AG04450 (cell line): ENCODE data around the gene TRIM47. TPM values are rescaled to one million over a fixed set of nuclear protein-coding genes. Genes with fewer than 3 reads are reported as not detected.
"Not testable (repeated sequence)": the region's sequence is repeated elsewhere in the genome, so short reads cannot be mapped to it uniquely, and the experiment has no call there.

ENCODE experiments used
- CTCF ChIA-PET: fragments of 300-600, 350-600 bp; formaldehyde crosslinking; extraction: SDS; loops from one replicate; lab custom pipeline; 2022; ENCODE audit warnings: antibody characterized with exemption, inconsistent platforms; lab: Charles Lee
- POLR2A ChIA-PET: fragments of 350-600 bp; formaldehyde crosslinking; extraction: SDS; loops from one replicate; lab custom pipeline; 2021; ENCODE audit warnings: antibody characterized with exemption, inconsistent platforms; lab: Yijun Ruan, JAX
- DNase-seq: peaks from one replicate; pipeline ENCODE4 v3.0.0-alpha.2; 2011; ENCODE audit warnings: low read depth, low spot score
- H3K27ac ChIP-seq: one replicate; pipeline ENCODE4 v1.5.1; 2012; ENCODE audit warnings: low read depth, low read length, control low read depth
- H3K27me3 ChIP-seq: one replicate; pipeline ENCODE4 v1.6.0; 2012; ENCODE audit warnings: low read length; ENCODE audit not compliant: control insufficient read depth, insufficient read depth
- H3K4me3 ChIP-seq: 2 replicates; pipeline ENCODE4 v1.5.1; 2011; ENCODE audit warnings: mild to moderate bottlenecking, low read depth, low read length, control low read depth
- H3K9me3 ChIP-seq: 2 replicates; pipeline ENCODE4 v1.5.1; 2012; ENCODE audit warnings: low read length; ENCODE audit not compliant: control insufficient read depth, insufficient read depth
- CTCF ChIP-seq: IDR thresholded peaks from 2 replicates; pipeline ENCODE4 v1.5.1; 2011; ENCODE audit warnings: low read depth, low read length, control low read depth, inconsistent platforms
- polyA plus RNA-seq: library from polyadenylated mRNA; depleted of rRNA; stranded (reverse); fragments of >200 nt; gene quantifications from 2 replicates; pipeline ENCODE4 v1.2.3, GENCODE V29; 2011

The TRIM47 gene
- polyA plus RNA-seq, 1 experiment, result 5.7 TPM

DNA sequence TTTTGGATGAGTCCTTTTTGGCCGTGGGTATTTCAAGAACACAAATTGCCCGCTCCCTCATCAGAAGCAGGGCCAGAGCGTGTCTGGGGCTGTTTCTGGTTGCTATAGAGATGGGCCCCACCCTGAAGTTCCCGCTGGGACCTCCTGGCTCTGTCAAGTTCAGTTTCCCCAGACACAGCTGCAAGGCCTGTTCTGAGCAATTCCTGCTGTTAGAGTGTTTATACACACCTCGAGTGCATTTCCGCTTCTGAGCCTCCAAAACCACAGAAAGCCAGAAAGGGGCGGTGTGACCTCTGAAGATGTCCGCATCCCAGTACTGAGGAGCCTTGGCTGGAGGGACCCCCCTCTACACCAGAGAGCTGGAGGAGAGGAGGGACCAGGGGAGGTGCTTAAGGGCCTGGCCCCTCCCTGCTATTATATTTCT, 13.9 kb downstream of the TRIM47 start:
- Histone ChIP-seq H3K4me3 (no peak overlapping the region), H3K9me3 (no peaks in the 10 kb centered on the region; the same call in 1 of the 2 replicates), H3K27me3 (no peaks in the 10 kb centered on the region), H3K27ac (peak overlapping the region; percentile 25)
- ChIA-PET POLR2A (interaction anchor here (0.8 to 1.9 kb wide), 4 partner anchors 9 to 84 kb away, joined by 3 to 10 read pairs (median 8); partner anchors contain the start of genes TRIM65 and WBP2), CTCF (interaction anchor here (0.7 to 1.5 kb wide), 4 partner anchors 9 to 81 kb away, joined by 3 to 7 read pairs (median 5); partner anchors contain the start of gene WBP2)
- 0 out of 2 replicates have a peak, but pooled peaks have one; percentile 13 for TF ChIP-seq CTCF
- peak; percentile 82 for DNase-seq

DNA sequence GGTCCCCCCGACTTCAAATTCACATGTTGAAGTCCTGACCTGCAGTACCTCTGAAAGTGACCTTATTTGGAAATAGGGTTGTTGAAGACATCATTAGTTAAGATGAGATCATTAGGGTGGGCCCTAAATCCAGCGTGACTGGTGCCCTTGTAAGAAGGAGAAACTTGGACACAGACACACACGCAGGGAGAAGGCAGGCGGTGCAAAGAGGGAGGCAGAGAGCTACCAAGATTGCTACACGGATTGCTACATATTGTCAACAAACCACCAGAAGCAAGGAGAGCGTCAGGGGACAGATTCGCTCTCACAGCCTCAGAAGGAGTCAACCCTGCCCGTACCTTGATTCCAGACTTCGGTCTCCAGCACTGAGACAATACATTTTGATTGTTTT, 16.5 kb downstream of the TRIM47 start:
- Histone ChIP-seq H3K9me3 (no peaks in the 10 kb centered on the region; the same call in 1 of the 2 replicates), H3K4me3 (no peak overlapping the region), H3K27me3 (no peaks in the 10 kb centered on the region), H3K27ac (no peak overlapping the region)
- no peak for TF ChIP-seq CTCF
- no peak for DNase-seq
- POLR2A ChIA-PET, result interaction anchor here (1.4 kb wide), 1 partner anchor 82 kb away, joined by 4 read pairs; a partner anchor contains a TSS
- CTCF ChIA-PET, result interaction anchor here (0.8 to 1.7 kb wide), 7 partner anchors 8 to 41 kb away, joined by 3 to 5 read pairs (median 3); no protein-coding TSS in a partner anchor

DNA sequence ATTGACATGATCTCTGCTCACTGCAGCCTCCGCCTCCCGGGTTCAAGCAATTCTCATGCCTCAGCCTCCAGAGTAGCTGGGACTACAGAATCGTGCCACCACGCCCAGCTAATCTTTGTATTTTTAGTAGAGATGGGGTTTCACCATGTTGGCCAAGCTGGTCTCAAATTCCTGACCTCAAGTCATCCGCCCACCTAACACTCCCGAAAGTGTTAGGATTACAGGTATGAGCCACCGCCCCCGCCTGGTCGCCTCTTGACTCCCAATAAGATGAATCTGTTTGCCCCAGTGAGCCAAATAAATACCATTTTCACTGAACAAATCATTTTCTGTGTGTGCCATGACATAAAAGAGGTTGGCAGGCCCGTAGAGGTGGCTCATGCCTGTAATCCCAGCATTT, 19.0 kb downstream of the TRIM47 start:
- H3K4me3 ChIP-seq, DNase-seq, H3K9me3 ChIP-seq, H3K27me3 ChIP-seq, H3K27ac ChIP-seq: not testable (repeated sequence)
- ChIA-PET POLR2A (interaction anchor here (0.5 kb wide), 1 partner anchor 27 kb away, joined by 12 read pairs; no protein-coding TSS in a partner anchor), CTCF (interaction anchor here (1.2 kb wide), 1 partner anchor 76 kb away, joined by 4 read pairs; no protein-coding TSS in a partner anchor)

DNA sequence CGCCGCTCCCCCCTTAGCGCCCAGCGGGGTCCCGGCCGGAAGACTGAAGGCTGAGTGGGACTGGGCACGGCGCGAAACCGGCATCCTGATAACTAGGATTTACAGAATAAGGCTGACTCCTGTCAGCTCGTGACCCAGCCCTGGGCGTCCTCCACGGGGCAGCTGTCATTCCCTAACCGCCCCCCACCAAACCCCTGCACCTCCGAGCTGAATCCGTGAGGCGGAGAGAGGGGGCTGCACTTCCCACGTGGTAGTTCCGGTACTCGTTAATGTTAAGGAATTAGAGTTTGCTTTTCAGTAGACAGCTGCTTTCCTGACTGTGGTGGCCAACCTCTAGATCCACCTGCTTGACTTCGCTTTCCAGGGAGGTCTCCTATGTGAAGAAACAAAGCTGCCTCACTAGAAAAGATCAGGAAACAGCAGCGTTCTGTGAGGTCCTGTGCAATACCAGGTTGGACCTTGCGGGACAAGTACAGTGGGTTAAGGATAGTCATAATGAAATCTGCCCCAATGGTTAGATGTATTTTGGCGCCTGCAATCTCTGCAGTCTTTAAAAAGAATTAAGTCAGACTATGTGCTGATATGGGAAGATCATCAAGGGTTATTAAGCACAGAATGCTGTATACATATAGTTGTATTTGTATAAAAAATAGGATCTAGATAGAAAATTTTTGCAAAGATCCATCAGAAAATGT, 22.2 kb downstream of the TRIM47 start:
- Histone ChIP-seq H3K9me3 (no peaks in the 10 kb centered on the region; the same call in 1 of the 2 replicates), H3K4me3 (peak overlapping the region; percentile 94), H3K27me3 (no peaks in the 10 kb centered on the region), H3K27ac (peak overlapping the region; percentile 90)
- ChIA-PET CTCF (interaction anchor here (1.0 to 3.5 kb wide), 4 partner anchors 10 to 106 kb away, joined by 3 to 18 read pairs (median 4); no protein-coding TSS in a partner anchor), POLR2A (interaction anchor here (0.7 to 2.1 kb wide), 8 partner anchors 8 to 76 kb away, joined by 3 to 21 read pairs (median 8); partner anchors contain the start of genes MRPL38, TRIM47 and TRIM65)
- 0 out of 2 replicates have a peak, but pooled peaks have one; percentile 11 for TF ChIP-seq CTCF
- no peak for DNase-seq

- Histone ChIP-seq H3K27me3 (no peaks in the 10 kb centered on the region), H3K4me3 (peak within 1 kb of the TSS; percentile 94), H3K9me3 (no peaks in the 10 kb centered on the region), H3K27ac (peak within 1 kb of the TSS; percentile 90)
- CTCF ChIA-PET, result interaction anchor here (0.6 to 3.5 kb wide), 15 partner anchors 10 to 106 kb away, joined by 3 to 18 read pairs (median 4); no protein-coding TSS in a partner anchor
- TF ChIP-seq CTCF, result peak; percentile 22; the same call in 1 of the 2 replicates
- POLR2A ChIA-PET, result interaction anchor here (0.5 to 2.1 kb wide), 18 partner anchors 9 to 285 kb away, joined by 3 to 21 read pairs (median 4); partner anchors contain the start of genes FBF1, MRPL38, TRIM47 and TRIM65
- DNase-seq, result peak; percentile 99
Observed at GRCh38 chr17:75855310-75856061, 22.9 kb downstream of the TRIM47 start, which contains the start of gene WBP2. Gene WBP2, minus strand, starts transcription at chr17:75855335. Its CDS starts 38 bp downstream, at chr17:75855297.
